HCT116 (cell line): ENCODE measurements around the gene GFI1B. TPM values are rescaled to one million over a fixed set of nuclear protein-coding genes. Genes with fewer than 3 reads are reported as not detected.

Experiments
- ATAC-seq: fragments of 200-7000 bp; cut with Tn5 transposase; 2 replicates; pipeline ENCODE4 v1.9.1; 2020; ENCODE audit warnings: mild to moderate bottlenecking, moderate library complexity
- BruUV-seq: library from RNA; stranded (reverse); fragments of 400-500 nt; replicated peaks from 2 replicates; lab custom pipeline; 2021; lab: Mats Ljungman, UMichigan
- CTCF ChIA-PET: fragments of 300-600 bp; sonication (Branson Sonifier 250); formaldehyde crosslinking; loops from one replicate; lab custom pipeline; 2021; ENCODE audit warnings: antibody characterized with exemption; lab: Charles Lee
- POLR2A ChIA-PET: fragments of 300-600, 350-600 bp; sonication (Branson Sonifier 250); formaldehyde crosslinking; loops from one replicate; lab custom pipeline; 2021; ENCODE audit warnings: antibody characterized with exemption; lab: Charles Lee
- RAD21 ChIA-PET, 2 experiments: fragments of 300-600 bp; sonication (Branson Sonifier 250); formaldehyde crosslinking; loops; one replicate each; lab custom pipeline; 2023; ENCODE audit warnings: low total read pairs in 2 of 2; ENCODE audit not compliant: uncharacterized antibody in 2 of 2, unreplicated experiment in 2 of 2, low non-redundant PET in 1 of 2; lab: Charles Lee
- DNase-seq: peaks from one replicate; pipeline ENCODE4 v3.0.0-alpha.2; 2010; ENCODE audit warnings: low read depth, low spot score
- H2AFZ ChIP-seq: fragments of 200-600 bp; shearing (Covaris generic), sonication (generic); 2 replicates; pipeline ENCODE4 v1.6.1; 2017; ENCODE audit warnings: low read depth, mixed run types, mixed read lengths, antibody characterized with exemption, low read length; ENCODE audit not compliant: poor library complexity, severe bottlenecking
- H3K27ac ChIP-seq: 2 replicates; pipeline ENCODE4 v1.5.1; 2012; ENCODE audit warnings: low read depth, low read length
- H3K27me3 ChIP-seq: fragments of 200-600 bp; sonication (generic); 2 replicates; pipeline ENCODE4 v1.6.1; 2016; ENCODE audit warnings: mixed run types, low read length, mixed read lengths; ENCODE audit not compliant: insufficient read depth
- H3K36me3 ChIP-seq, 2 experiments: fragments of 200-500 bp in 1 of 2; fragments of 200-600 bp in 1 of 2; sonication (Bioruptor generic) in 1 of 2; sonication (generic) in 1 of 2; 2 replicates each; pipeline versions ENCODE4 v1.5.1 to v1.6.1; 2014 to 2016; ENCODE audit warnings: low read length in 2 of 2, inconsistent platforms in 1 of 2, mixed read lengths in 1 of 2, mixed run types in 1 of 2; ENCODE audit not compliant: insufficient read depth in 2 of 2, control insufficient read depth in 1 of 2
- H3K4me1 ChIP-seq, 2 experiments: fragments of 200-600 bp in 1 of 2; sonication (generic) in 1 of 2; 2 replicates each; pipeline versions ENCODE4 v1.5.1 to v1.6.1; 2012 to 2017; ENCODE audit warnings: low read length in 2 of 2, inconsistent platforms in 1 of 2, mild to moderate bottlenecking in 1 of 2, mixed read lengths in 1 of 2, mixed run types in 1 of 2, moderate library complexity in 1 of 2; ENCODE audit not compliant: insufficient read depth in 2 of 2, control insufficient read depth in 1 of 2
- H3K4me2 ChIP-seq: fragments of 200-600 bp; sonication (generic); 2 replicates; pipeline ENCODE4 v1.6.1; 2017; ENCODE audit warnings: mixed run types, low read length, mixed read lengths
- H3K4me3 ChIP-seq, 2 experiments: fragments of 200-600 bp in 1 of 2; sonication (generic) in 1 of 2; replicated peaks in 1 of 2; 2 replicates each; pipeline ENCODE4 v1.5.1; 2011 to 2016; ENCODE audit warnings: low read length in 2 of 2, control low read depth in 1 of 2, low read depth in 1 of 2, mild to moderate bottlenecking in 1 of 2, mixed read lengths in 1 of 2, mixed run types in 1 of 2
- H3K79me2 ChIP-seq: fragments of 200-600 bp; sonication (generic); 2 replicates; pipeline ENCODE4 v1.6.1; 2017; ENCODE audit warnings: mild to moderate bottlenecking, mixed run types, low read length, moderate library complexity, mixed read lengths; ENCODE audit not compliant: insufficient read depth
- H3K9ac ChIP-seq: fragments of 200-600 bp; sonication (generic); 2 replicates; pipeline ENCODE4 v1.6.1; 2016; ENCODE audit warnings: low read length, mixed read lengths
- H3K9me2 ChIP-seq: fragments of 200-600 bp; sonication (generic), shearing (Covaris generic); 2 replicates; pipeline ENCODE4 v1.6.1; 2017; ENCODE audit warnings: mixed run types, mild to moderate bottlenecking, moderate library complexity; ENCODE audit not compliant: insufficient read depth
- H3K9me3 ChIP-seq, 2 experiments: fragments of 200-500 bp in 1 of 2; fragments of 200-600 bp in 1 of 2; sonication (Bioruptor generic) in 1 of 2; sonication (generic) in 1 of 2; 2 replicates each; pipeline ENCODE4 v1.6.1; 2014 to 2017; ENCODE audit warnings: low read length in 2 of 2, mixed read lengths in 2 of 2, inconsistent platforms in 1 of 2, low read depth in 1 of 2, mild to moderate bottlenecking in 1 of 2, mixed run types in 1 of 2, moderate library complexity in 1 of 2; ENCODE audit not compliant: control insufficient read depth in 1 of 2, insufficient read depth in 1 of 2
- H4K20me1 ChIP-seq: fragments of 200-600 bp; sonication (generic), shearing (Covaris generic); 2 replicates; pipeline ENCODE4 v1.6.1; 2017; ENCODE audit warnings: mixed run types, mild to moderate bottlenecking, moderate library complexity; ENCODE audit not compliant: insufficient read depth
- ATF3 ChIP-seq: IDR thresholded peaks from 2 replicates; pipeline ENCODE4 v1.6.1; 2012
- CBX3 ChIP-seq: IDR thresholded peaks from 2 replicates; pipeline ENCODE4 v1.6.1; 2012; ENCODE audit warnings: low read depth
- CEBPB ChIP-seq: IDR thresholded peaks from 2 replicates; pipeline ENCODE4 v1.6.1; 2012; ENCODE audit warnings: low read depth
- CTCF ChIP-seq, 3 experiments: fragments of 200-600 bp in 1 of 3; sonication (generic) in 1 of 3; IDR thresholded peaks in 2 of 3; conservative IDR thresholded peaks in 1 of 3; 2 replicates each; pipeline ENCODE4 v1.5.1; 2012 to 2017; ENCODE audit warnings: low read depth in 2 of 3, low read length in 2 of 3, antibody characterized with exemption in 1 of 3, borderline replicate concordance in 1 of 3, control low read depth in 1 of 3, mild to moderate bottlenecking in 1 of 3, mixed read lengths in 1 of 3, mixed run types in 1 of 3, moderate library complexity in 1 of 3; ENCODE audit not compliant: insufficient read depth in 1 of 3
- EGR1 ChIP-seq: IDR thresholded peaks from 2 replicates; pipeline ENCODE4 v1.6.1; 2012; ENCODE audit warnings: low read depth
- ELF1 ChIP-seq: IDR thresholded peaks from 2 replicates; pipeline ENCODE4 v1.6.1; 2012; ENCODE audit warnings: low read depth, borderline replicate concordance
- EZH2phosphoT487 ChIP-seq: fragments of 200-600 bp; IDR thresholded peaks from 2 replicates; pipeline ENCODE4 v1.6.1; 2018; ENCODE audit warnings: antibody characterized with exemption, borderline replicate concordance
- FOSL1 ChIP-seq: IDR thresholded peaks from 2 replicates; pipeline ENCODE4 v1.6.1; 2012; ENCODE audit warnings: low read depth
- MAX ChIP-seq: IDR thresholded peaks from 2 replicates; pipeline ENCODE4 v1.6.1; 2012
- REST ChIP-seq: IDR thresholded peaks from 2 replicates; pipeline ENCODE4 v1.6.1; 2012; ENCODE audit warnings: low read depth
- SP1 ChIP-seq: IDR thresholded peaks from 2 replicates; pipeline ENCODE4 v1.6.1; 2012; ENCODE audit warnings: low read depth
- SRF ChIP-seq: IDR thresholded peaks from 2 replicates; pipeline ENCODE4 v1.6.1; 2012; ENCODE audit warnings: low read depth
- TCF7L2 ChIP-seq: IDR thresholded peaks from 2 replicates; pipeline ENCODE4 v1.7.0; 2011; ENCODE audit warnings: borderline replicate concordance, inconsistent platforms; ENCODE audit not compliant: insufficient read depth, insufficient read length; ENCODE audit errors: extremely low read depth
- YY1 ChIP-seq: IDR thresholded peaks from 2 replicates; pipeline ENCODE4 v1.6.1; 2011; ENCODE audit warnings: low read length, low read depth, moderate library complexity, mild to moderate bottlenecking; ENCODE audit not compliant: insufficient replicate concordance; ENCODE audit errors: extremely low read depth
- ZFX ChIP-seq: fragments of 450-650 bp; IDR thresholded peaks from 2 replicates; pipeline ENCODE4 v1.6.1; 2017
- ZNF274 ChIP-seq: fragments of 200-500 bp; sonication (Bioruptor generic); IDR thresholded peaks from 2 replicates; pipeline ENCODE4 v1.6.1; 2014; ENCODE audit warnings: mild to moderate bottlenecking, low read depth, low read length, inconsistent platforms
- intact Hi-C: fragments of 100-400 bp; cut with micrococcal nuclease; formaldehyde crosslinking; loops from 2 replicates; pipeline ENCODE4 v1.10.0; 2022
- total RNA-seq: library from RNA; stranded (reverse); gene quantifications from one replicate; pipeline ENCODE4 v1.2.1, GENCODE V29; 2021; ENCODE audit not compliant: unreplicated experiment

The GFI1B gene
- total RNA-seq, 1 experiment from 2014 or later: 0.20 TPM

- TF ChIP-seq YY1: no peak
- no peak for TF ChIP-seq CBX3
- TF ChIP-seq ZNF274: no peak
- TF ChIP-seq MAX: no peak
- TF ChIP-seq ATF3: no peak
- no peak for TF ChIP-seq TCF7L2
- TF ChIP-seq CTCF (IDR thresholded peaks at IDR 0.05 in 2 of 3, conservative IDR thresholded peaks at IDR 0.05 in 1 of 3; ENCODE audit: borderline replicate concordance in 1 of 3, insufficient read depth in 1 of 3, low read depth in 2 of 3, low read length in 2 of 3): no peak
- no peak for TF ChIP-seq CEBPB
- no peak for TF ChIP-seq REST
- TF ChIP-seq EGR1: no peak
- TF ChIP-seq ZFX: no peak
- no peak for TF ChIP-seq FOSL1
- TF ChIP-seq ELF1: no peak
- TF ChIP-seq EZH2phosphoT487: no peak
- no peak for TF ChIP-seq SP1
- no peak for TF ChIP-seq SRF
- Histone ChIP-seq H3K36me3 (no peaks in the 10 kb centered on the region), H4K20me1 (no peaks in the 10 kb centered on the region), H2AFZ (no peak overlapping the region), H3K4me2 (no peak overlapping the region), H3K9me3 (no peaks in the 10 kb centered on the region), H3K4me3 (no peak overlapping the region), H3K79me2 (no peaks in the 10 kb centered on the region), H3K27ac (no peak overlapping the region), H3K4me1 (no peaks in the 10 kb centered on the region), H3K9me2 (no peaks in the 10 kb centered on the region), H3K27me3 (no peaks in the 10 kb centered on the region), H3K9ac (no peak overlapping the region)
- ATAC-seq (no peak), DNase-seq (no peak)
- intact Hi-C loops: no loop called here
- ChIA-PET RAD21 (no interaction called here), CTCF (interaction anchor here (2.9 kb wide), 1 partner anchor 19 kb away, joined by 9 read pairs; no protein-coding TSS in a partner anchor), POLR2A (no interaction called here)
- no TSS peak for BruUV-seq
Observed at GRCh38 chr9:133003071-133003461, 24.6 kb downstream of the GFI1B start.
